NCI-H1694 (cell line): Measurements from ENCODE around the gene SLC10A4.

Experiments used
- DNase-seq: peaks from one replicate; lab custom pipeline; 2025; lab: John Stamatoyannopoulos, UW

SLC10A4 gene

GRCh38 chr4:48490012-48490679 lies 7.0 kb downstream of the SLC10A4 start, which contains the start of gene ZAR1:
ZAR1 (plus strand) TSS chr4:48490252; CDS start chr4:48490292, 40 bp downstream.
- DNase-seq = no peak

DNA sequence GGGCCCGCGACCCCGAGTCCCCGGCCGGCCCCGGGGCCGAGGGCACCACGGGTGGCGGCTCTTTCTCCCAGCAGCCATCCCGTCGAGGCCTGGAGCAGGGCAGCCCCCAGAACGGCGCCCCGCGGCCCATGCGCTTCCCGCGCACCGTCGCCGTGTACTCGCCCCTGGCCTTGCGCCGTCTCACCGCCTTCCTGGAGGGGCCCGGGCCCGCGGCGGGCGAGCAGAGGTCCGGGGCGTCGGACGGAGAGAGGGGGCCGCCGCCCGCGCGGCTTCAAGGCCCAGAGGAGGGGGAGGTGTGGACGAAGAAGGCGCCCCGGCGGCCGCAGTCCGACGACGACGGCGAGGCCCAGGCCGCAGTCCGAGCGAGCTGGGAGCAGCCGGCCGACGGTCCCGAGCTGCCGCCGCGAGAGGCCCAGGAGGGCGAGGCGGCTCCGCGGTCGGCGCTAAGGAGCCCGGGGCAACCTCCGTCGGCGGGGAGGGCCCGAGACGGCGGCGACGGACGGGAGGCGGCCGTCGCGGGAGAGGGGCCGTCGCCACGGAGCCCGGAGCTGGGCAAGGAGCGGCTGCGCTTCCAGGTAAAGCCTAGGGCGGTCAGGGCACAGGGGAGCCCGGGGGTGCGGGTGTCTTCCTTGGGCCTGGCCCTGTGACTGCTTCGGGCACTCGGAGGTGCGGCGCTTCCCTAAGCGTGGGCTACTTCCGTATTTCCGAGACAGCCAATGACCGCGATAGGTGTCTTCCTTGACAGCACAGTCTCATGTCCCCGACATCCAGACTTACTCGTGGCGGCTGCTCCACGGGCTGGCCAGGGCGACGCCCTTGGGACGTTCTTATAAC lies 7.8 kb downstream of the SLC10A4 start:
- DNase-seq = no peak

DNA sequence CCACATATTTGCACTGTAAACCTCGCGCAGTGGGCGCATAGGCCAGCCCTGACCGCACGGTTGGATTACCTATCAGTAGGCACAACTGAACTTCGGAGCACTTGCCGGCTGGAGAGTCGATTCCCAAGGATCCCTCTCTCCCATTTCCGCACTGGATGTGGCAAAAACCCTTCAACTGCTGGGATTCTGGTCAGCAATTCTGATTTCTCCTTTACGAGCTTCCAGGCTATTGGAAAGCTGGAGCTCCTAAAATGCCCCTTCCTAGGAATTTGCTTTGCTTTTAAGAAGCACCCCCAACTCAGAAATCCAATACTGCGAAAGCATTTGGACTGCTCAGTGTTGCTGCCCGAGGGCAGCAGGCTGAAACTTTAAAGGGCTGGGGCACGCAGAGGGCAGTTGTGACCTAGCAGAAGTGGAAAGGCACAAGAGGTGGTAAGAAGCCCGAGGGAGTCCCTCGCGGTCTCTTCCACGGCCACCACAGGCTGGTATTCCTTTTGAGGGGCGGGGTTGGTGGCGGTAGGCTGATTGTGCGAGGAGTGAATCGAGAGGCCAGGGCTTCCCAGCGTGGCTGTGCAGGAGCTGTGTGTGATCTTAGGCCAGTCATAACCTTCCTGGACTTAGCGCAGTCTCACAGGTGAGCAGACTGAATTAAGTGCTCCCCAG lies 8.5 kb downstream of the SLC10A4 start:
- DNase-seq = no peak

DNA sequence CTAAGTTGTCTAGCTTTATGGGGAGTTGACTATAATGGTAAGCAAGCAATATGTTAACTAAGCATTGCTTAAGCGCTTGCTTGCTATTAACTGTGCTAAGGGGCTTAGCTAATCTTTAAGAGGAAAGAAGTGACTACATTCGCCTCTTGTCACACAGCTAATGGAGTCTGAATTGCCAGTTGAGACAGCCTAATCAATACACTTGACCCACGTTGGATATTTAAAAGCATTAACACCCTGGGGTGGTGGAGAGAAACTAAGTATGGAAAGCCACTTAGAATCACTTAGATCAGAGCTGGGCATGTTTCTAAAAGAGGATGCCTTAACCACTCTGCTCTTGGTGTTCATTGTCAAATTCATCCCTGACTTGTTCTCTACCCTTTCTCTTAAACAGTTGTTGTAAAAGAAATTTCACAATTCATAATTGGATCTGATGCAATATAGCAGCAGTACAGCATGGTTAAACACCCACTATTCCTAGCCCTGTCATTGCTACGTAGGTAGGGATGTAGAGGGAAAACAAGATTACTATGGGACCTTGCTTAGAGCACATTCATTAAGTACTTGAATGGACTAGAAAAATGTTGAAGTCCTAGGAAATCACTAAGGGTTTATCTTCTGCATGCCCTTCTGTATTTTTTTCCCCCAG lies 10.4 kb downstream of the SLC10A4 start:
- DNase-seq = no peak

DNA sequence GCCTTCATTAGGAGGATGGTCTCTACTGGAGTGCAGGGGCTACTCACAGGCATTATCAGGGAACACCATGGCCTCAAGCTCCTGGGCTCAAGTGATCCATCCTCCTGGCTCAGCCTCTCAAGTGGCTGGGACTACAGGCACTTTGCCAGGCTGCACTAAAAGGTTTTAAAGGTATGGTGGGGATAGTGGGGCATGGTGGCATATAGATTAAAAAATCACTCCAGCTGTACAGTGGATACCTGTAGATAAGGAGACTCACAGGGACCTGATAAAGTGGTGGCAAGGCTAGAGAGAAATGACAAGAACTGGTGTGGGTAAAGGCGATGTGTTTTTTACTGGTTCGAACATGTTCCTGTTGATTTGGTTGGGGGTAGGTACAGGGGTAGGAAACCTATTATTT lies 12.8 kb downstream of the SLC10A4 start:
- no peak for DNase-seq

GRCh38 chr4:48498895-48499294 lies 15.8 kb downstream of the SLC10A4 start:
- DNase-seq = no peak

DNA sequence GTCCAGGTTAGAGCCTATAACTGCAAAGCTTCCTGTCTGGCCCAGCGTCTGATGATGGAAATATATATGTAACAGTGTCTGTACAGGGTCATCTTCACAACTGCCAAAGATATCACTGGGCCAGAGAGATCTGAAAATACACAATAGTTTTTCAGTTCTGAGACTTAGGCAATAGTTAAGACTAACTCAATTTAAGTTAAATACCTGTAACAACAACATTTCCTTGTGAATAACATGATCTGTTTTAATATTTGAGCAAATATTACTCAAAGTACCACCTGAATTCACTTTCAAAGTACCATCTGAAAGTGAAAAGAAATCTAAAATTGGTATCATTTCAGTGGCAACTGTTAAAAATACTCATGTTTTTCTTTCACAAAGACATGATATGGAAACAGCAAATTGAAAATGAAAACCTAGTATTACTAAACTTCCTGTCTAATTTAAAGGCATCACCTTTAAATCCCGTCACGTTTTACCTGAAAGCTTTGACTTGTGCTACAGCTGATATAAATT lies 16.5 kb downstream of the SLC10A4 start:
- DNase-seq = no peak

GRCh38 chr4:48503233-48504025 lies 20.3 kb downstream of the SLC10A4 start:
- DNase-seq = no peak

GRCh38 chr4:48504026-48504330 lies 20.8 kb downstream of the SLC10A4 start:
- DNase-seq = no peak

DNA sequence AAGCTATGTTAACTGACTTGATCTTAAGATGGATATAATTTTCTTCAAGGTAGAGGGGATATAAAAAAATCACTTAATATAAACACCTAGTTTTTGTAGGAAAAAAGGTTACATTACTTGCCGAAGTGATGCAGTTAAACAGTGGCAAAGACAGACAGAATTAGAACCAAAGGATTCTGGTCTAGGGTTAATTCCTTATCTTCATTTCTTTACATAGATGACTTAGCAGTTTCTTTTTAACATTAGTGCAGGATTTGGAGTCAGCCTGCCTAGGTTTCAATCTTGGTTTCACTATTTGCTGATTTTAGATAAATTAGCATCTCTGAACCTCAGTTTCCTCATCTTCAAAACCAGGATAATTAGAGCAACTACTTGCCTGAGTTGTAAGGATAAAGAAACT lies 21.2 kb downstream of the SLC10A4 start:
- DNase-seq = no peak

- no peak for DNase-seq
Measured at GRCh38 chr4:48506716-48507115, 23.6 kb downstream of the SLC10A4 start.

- DNase-seq = no peak
Measured at GRCh38 chr4:48509543-48509942, 26.4 kb downstream of the SLC10A4 start.

DNA sequence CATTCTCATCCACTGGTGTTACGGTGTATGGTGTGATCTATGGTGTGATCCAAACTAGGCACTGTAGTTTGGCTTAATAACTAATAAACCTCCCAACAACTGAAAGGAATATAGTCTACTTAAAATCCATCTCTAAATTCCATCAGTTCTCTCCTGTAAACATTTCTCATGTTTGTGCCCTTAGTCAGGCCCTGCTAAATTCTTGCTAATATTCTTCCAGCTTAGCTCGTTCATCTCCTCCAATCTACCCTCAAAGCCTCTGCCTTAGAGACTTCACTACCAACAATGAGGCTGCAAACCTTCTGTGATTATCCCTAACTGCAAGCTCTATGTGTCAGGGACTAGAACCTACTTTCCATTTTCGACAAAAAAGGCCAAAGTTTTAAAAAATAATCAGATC lies 35.0 kb downstream of the SLC10A4 start:
- DNase-seq = no peak

DNA sequence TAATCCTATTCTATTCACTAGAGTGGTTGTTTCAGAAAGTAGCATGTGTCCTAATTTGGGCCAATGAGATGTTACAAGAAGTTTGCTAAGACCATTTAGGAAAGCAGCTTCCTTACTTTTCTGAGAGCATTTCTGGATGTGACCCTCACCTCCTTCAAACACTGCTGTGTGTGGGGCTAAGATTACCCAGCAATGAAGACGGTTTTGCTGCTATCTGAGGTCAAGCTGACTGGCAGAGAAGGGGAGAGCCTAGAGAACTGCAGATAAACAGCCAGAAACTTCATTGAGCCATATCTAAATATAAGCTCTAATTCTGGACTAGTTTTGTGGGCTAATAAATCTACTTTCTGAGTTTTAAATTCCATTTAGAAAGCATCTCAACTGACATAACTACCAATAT lies 43.3 kb downstream of the SLC10A4 start:
- DNase-seq = no peak

GRCh38 chr4:48538358-48538757 lies 55.2 kb downstream of the SLC10A4 start:
- no peak for DNase-seq
